GM12864 (cell line): ENCODE results near the gene GPR158.
"Not testable (repeated sequence)": the region's sequence is repeated elsewhere in the genome, so short reads cannot be mapped to it uniquely, and the experiment has no call there.

Experiments
- DNase-seq: peaks from one replicate; pipeline ENCODE4 v3.0.0-alpha.2; 2011; ENCODE audit warnings: low read depth
- H3K4me3 ChIP-seq: 2 replicates; pipeline ENCODE4 v1.5.1; 2011; ENCODE audit warnings: mild to moderate bottlenecking, low read depth, low read length, control low read depth
- TF ChIP-seq, protein P1 (sequence below): IDR thresholded peaks from 2 replicates; pipeline ENCODE4 v1.5.1; 2011; ENCODE audit warnings: low read depth, mild to moderate bottlenecking, moderate library complexity, low read length, control low read depth, inconsistent platforms; ENCODE audit errors: missing control alignments

Gene GPR158

GRCh38 chr10:25157650-25158049 is 17.2 kb upstream of the GPR158 start:
- no peak overlapping the region for H3K4me3 ChIP-seq
- DNase-seq: no peak
- TF ChIP-seq, protein P1, sequence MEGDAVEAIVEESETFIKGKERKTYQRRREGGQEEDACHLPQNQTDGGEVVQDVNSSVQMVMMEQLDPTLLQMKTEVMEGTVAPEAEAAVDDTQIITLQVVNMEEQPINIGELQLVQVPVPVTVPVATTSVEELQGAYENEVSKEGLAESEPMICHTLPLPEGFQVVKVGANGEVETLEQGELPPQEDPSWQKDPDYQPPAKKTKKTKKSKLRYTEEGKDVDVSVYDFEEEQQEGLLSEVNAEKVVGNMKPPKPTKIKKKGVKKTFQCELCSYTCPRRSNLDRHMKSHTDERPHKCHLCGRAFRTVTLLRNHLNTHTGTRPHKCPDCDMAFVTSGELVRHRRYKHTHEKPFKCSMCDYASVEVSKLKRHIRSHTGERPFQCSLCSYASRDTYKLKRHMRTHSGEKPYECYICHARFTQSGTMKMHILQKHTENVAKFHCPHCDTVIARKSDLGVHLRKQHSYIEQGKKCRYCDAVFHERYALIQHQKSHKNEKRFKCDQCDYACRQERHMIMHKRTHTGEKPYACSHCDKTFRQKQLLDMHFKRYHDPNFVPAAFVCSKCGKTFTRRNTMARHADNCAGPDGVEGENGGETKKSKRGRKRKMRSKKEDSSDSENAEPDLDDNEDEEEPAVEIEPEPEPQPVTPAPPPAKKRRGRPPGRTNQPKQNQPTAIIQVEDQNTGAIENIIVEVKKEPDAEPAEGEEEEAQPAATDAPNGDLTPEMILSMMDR: no peak

- H3K4me3 ChIP-seq: no peak overlapping the region
- DNase-seq: no peak
- TF ChIP-seq, protein P1: no peak
Observed at GRCh38 chr10:25159591-25159990, 15.2 kb upstream of the GPR158 start.

- H3K4me3 ChIP-seq: no peak overlapping the region
- no peak for DNase-seq
- TF ChIP-seq, protein P1: no peak
Observed at GRCh38 chr10:25162391-25162790, 12.4 kb upstream of the GPR158 start.

GRCh38 chr10:25163464-25163863 is 11.3 kb upstream of the GPR158 start:
- H3K4me3 ChIP-seq, DNase-seq: not testable (repeated sequence)

GRCh38 chr10:25169740-25170139 is 5.1 kb upstream of the GPR158 start:
- DNase-seq: no peak
- no peak overlapping the region for H3K4me3 ChIP-seq
- TF ChIP-seq, protein P1: no peak

GRCh38 chr10:25170627-25171026 is 4.2 kb upstream of the GPR158 start:
- no peak for DNase-seq
- H3K4me3 ChIP-seq: no peak overlapping the region
- TF ChIP-seq, protein P1: no peak

- no peak for DNase-seq
- TF ChIP-seq, protein P1: no peak
- H3K4me3 ChIP-seq: no peak overlapping the region
Observed at GRCh38 chr10:25175527-25176420, 973 bp downstream of the GPR158 start.
